WTC11 (cell line): ENCODE results near the gene TMEM38A. TPM values are rescaled to one million over a fixed set of nuclear protein-coding genes. Genes with fewer than 3 reads are reported as not detected.

ENCODE experiments used
- ATAC-seq: fragments of 200-7000 bp; cut with Tn5 transposase; 2 replicates; pipeline ENCODE4 v1.10.0; 2021; ENCODE audit warnings: mild to moderate bottlenecking, moderate library complexity
- CTCF ChIA-PET: fragments of 300-600 bp; sonication (Branson Sonifier 250); formaldehyde crosslinking; loops from one replicate; lab custom pipeline; 2021; ENCODE audit warnings: antibody characterized with exemption; lab: Charles Lee
- POLR2A ChIA-PET: fragments of 350-600 bp; sonication (Branson Sonifier 250); formaldehyde crosslinking; loops from one replicate; lab custom pipeline; 2021; ENCODE audit warnings: antibody characterized with exemption; lab: Charles Lee
- DNase-seq: peaks from one replicate; pipeline ENCODE4 v3.0.0; 2021; ENCODE audit warnings: low spot score
- H3K27ac Mint-ChIP-seq: 2 replicates; pipeline ENCODE4 v1.8.0; 2021; ENCODE audit warnings: mixed read lengths
- H3K27me3 Mint-ChIP-seq: 2 replicates; pipeline ENCODE4 v1.8.0; 2021; ENCODE audit warnings: low read depth, mild to moderate bottlenecking, moderate library complexity, mixed read lengths
- H3K36me3 Mint-ChIP-seq: 2 replicates; pipeline ENCODE4 v1.8.0; 2021; ENCODE audit warnings: mixed read lengths
- H3K4me1 Mint-ChIP-seq: 2 replicates; pipeline ENCODE4 v1.8.0; 2022; ENCODE audit warnings: mixed read lengths
- H3K4me3 Mint-ChIP-seq: 2 replicates; pipeline ENCODE4 v1.8.0; 2021; ENCODE audit warnings: mild to moderate bottlenecking, moderate library complexity, mixed read lengths
- H3K9me3 Mint-ChIP-seq: 2 replicates; pipeline ENCODE4 v1.8.0; 2021; ENCODE audit warnings: mixed read lengths
- ATF1 ChIP-seq: sonication (generic); formaldehyde crosslinking; IDR thresholded peaks from 2 replicates; pipeline ENCODE4 v1.8.1; 2023; ENCODE audit warnings: mild to moderate bottlenecking, moderate library complexity, missing genetic modification reagents
- CREB1 ChIP-seq: sonication (generic); formaldehyde crosslinking; IDR thresholded peaks from 2 replicates; pipeline ENCODE4 v1.8.0; 2023; ENCODE audit warnings: mild to moderate bottlenecking, missing genetic modification reagents
- CREM ChIP-seq: sonication (generic); formaldehyde crosslinking; IDR thresholded peaks from 2 replicates; pipeline ENCODE4 v1.8.1; 2022; ENCODE audit warnings: mild to moderate bottlenecking, missing genetic modification reagents, moderate library complexity
- EMX1 ChIP-seq: fragments of 250-450 bp; sonication (Bioruptor Pico); IDR thresholded peaks from 2 replicates; pipeline ENCODE4 v1.8.0; 2021; ENCODE audit warnings: mild to moderate bottlenecking
- ETV6 ChIP-seq: sonication (generic); formaldehyde crosslinking; IDR thresholded peaks from 2 replicates; pipeline ENCODE4 v1.8.1; 2022; ENCODE audit warnings: mild to moderate bottlenecking, missing genetic modification reagents
- FOXK1 ChIP-seq: sonication (generic); formaldehyde crosslinking; IDR thresholded peaks from 2 replicates; pipeline ENCODE4 v1.8.0; 2022; ENCODE audit warnings: mild to moderate bottlenecking, moderate library complexity, missing genetic modification reagents
- JUN ChIP-seq: sonication (generic); formaldehyde crosslinking; IDR thresholded peaks from 2 replicates; pipeline ENCODE4 v1.8.0; 2023; ENCODE audit warnings: mild to moderate bottlenecking, missing genetic modification reagents
- KAT7 ChIP-seq: sonication (generic); formaldehyde crosslinking; IDR thresholded peaks from 2 replicates; pipeline ENCODE4 v1.8.1; 2023; ENCODE audit warnings: missing genetic modification reagents, mild to moderate bottlenecking, borderline replicate concordance
- MXD4 ChIP-seq: fragments of 250-450 bp; sonication (Bioruptor Pico); IDR thresholded peaks from 2 replicates; pipeline ENCODE4 v1.8.0; 2021; ENCODE audit warnings: mild to moderate bottlenecking, moderate library complexity, borderline replicate concordance
- SMAD4 ChIP-seq: sonication (generic); formaldehyde crosslinking; IDR thresholded peaks from 2 replicates; pipeline ENCODE4 v1.8.0; 2022; ENCODE audit warnings: mild to moderate bottlenecking, missing genetic modification reagents
- TCF7 ChIP-seq: sonication (generic); formaldehyde crosslinking; IDR thresholded peaks from 2 replicates; pipeline ENCODE4 v1.8.0; 2022; ENCODE audit warnings: mild to moderate bottlenecking, low read depth, missing genetic modification reagents, moderate library complexity
- ZNF121 ChIP-seq: sonication (generic); formaldehyde crosslinking; IDR thresholded peaks from 2 replicates; pipeline ENCODE4 v1.8.0; 2023; ENCODE audit warnings: missing genetic modification reagents
- ZNF219 ChIP-seq: sonication (generic); formaldehyde crosslinking; IDR thresholded peaks from 2 replicates; pipeline ENCODE4 v1.8.0; 2023; ENCODE audit warnings: missing genetic modification reagents, mild to moderate bottlenecking, borderline replicate concordance
- ZNF232 ChIP-seq: sonication (generic); formaldehyde crosslinking; IDR thresholded peaks from 2 replicates; pipeline ENCODE4 v1.8.0; 2022; ENCODE audit warnings: mild to moderate bottlenecking, missing genetic modification reagents
- ZNF317 ChIP-seq: sonication (generic); formaldehyde crosslinking; IDR thresholded peaks from 2 replicates; pipeline ENCODE4 v1.8.1; 2023; ENCODE audit warnings: low read depth, mild to moderate bottlenecking, moderate library complexity, missing genetic modification reagents, borderline replicate concordance
- ZNF396 ChIP-seq: fragments of 250-450 bp; sonication (Bioruptor Pico); IDR thresholded peaks from 2 replicates; pipeline ENCODE4 v1.8.0; 2021; ENCODE audit warnings: mild to moderate bottlenecking, moderate library complexity, borderline replicate concordance
- ZNF416 ChIP-seq: fragments of 250-450 bp; sonication (Bioruptor Pico); IDR thresholded peaks from 2 replicates; pipeline ENCODE4 v1.9.0; 2021; ENCODE audit warnings: mild to moderate bottlenecking, inconsistent platforms
- total RNA-seq: library from RNA; stranded (reverse); gene quantifications from 3 replicates; pipeline ENCODE4 v1.2.3, GENCODE V29; 2021
- TF ChIP-seq, protein P1 (sequence below): sonication (generic); formaldehyde crosslinking; IDR thresholded peaks from 2 replicates; pipeline ENCODE4 v1.8.1; 2022; ENCODE audit warnings: low read depth, missing genetic modification reagents, borderline replicate concordance
- TF ChIP-seq, protein P2 (sequence below): sonication (generic); formaldehyde crosslinking; IDR thresholded peaks from 2 replicates; pipeline ENCODE4 v1.8.0; 2023; ENCODE audit warnings: missing genetic modification reagents
- TF ChIP-seq, protein P3 (sequence below): fragments of 250-450 bp; sonication (Bioruptor Pico); IDR thresholded peaks from 2 replicates; pipeline ENCODE4 v1.9.0; 2021; ENCODE audit warnings: mild to moderate bottlenecking, borderline replicate concordance
- TF ChIP-seq, protein P4 (sequence below): sonication (generic); formaldehyde crosslinking; IDR thresholded peaks from 2 replicates; pipeline ENCODE4 v1.8.1; 2023; ENCODE audit warnings: mild to moderate bottlenecking, missing genetic modification reagents, moderate library complexity
- TF ChIP-seq, protein P5 (sequence below): sonication (generic); formaldehyde crosslinking; IDR thresholded peaks from 2 replicates; pipeline ENCODE4 v1.8.1; 2022; ENCODE audit warnings: mild to moderate bottlenecking, missing genetic modification reagents, moderate library complexity, borderline replicate concordance
- TF ChIP-seq, protein P6 (sequence below): sonication (generic); formaldehyde crosslinking; IDR thresholded peaks from 2 replicates; pipeline ENCODE4 v1.8.0; 2022; ENCODE audit warnings: mild to moderate bottlenecking, missing genetic modification reagents
- TF ChIP-seq, protein P7 (sequence below): sonication (generic); formaldehyde crosslinking; IDR thresholded peaks from 2 replicates; pipeline ENCODE4 v1.8.1; 2023; ENCODE audit warnings: mild to moderate bottlenecking, missing genetic modification reagents
- TF ChIP-seq, protein P8 (sequence below): fragments of 250-450 bp; sonication (Bioruptor Pico); IDR thresholded peaks from 2 replicates; pipeline ENCODE4 v1.9.0; 2021; ENCODE audit warnings: moderate library complexity, mild to moderate bottlenecking, inconsistent platforms, borderline replicate concordance

Gene TMEM38A
- total RNA-seq, 1 experiment from 2014 or later: 9.5 TPM

DNA sequence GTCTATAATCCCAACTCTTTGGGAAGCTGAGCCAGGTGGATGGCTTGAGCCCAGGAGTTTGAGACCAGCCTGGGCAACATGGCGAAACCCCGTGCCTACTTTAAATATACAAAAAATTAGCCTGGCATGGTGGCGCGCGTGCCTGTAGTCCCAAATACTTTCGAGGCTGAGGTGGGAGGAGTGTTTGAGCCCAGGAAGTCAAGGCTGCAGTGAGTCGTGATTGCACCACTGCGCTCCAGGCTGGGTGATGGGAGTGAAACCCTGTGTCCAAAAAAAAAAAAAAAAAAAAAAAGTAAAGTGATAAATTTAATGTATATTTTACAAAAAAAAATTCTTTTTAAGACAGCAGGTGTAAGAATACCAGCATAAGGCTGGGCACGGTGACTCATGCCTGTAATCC lies 17.6 kb downstream of the TMEM38A start (continued):
- no peak for TF ChIP-seq EMX1
- TF ChIP-seq ZNF232 (CRISPR knock-in tag): no peak
- no peak for TF ChIP-seq ZNF121
- TF ChIP-seq, protein P1, sequence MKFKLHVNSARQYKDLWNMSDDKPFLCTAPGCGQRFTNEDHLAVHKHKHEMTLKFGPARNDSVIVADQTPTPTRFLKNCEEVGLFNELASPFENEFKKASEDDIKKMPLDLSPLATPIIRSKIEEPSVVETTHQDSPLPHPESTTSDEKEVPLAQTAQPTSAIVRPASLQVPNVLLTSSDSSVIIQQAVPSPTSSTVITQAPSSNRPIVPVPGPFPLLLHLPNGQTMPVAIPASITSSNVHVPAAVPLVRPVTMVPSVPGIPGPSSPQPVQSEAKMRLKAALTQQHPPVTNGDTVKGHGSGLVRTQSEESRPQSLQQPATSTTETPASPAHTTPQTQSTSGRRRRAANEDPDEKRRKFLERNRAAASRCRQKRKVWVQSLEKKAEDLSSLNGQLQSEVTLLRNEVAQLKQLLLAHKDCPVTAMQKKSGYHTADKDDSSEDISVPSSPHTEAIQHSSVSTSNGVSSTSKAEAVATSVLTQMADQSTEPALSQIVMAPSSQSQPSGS (CRISPR knock-in tag): no peak
- TF ChIP-seq ZNF219 (CRISPR knock-in tag): no peak
- TF ChIP-seq, protein P2, sequence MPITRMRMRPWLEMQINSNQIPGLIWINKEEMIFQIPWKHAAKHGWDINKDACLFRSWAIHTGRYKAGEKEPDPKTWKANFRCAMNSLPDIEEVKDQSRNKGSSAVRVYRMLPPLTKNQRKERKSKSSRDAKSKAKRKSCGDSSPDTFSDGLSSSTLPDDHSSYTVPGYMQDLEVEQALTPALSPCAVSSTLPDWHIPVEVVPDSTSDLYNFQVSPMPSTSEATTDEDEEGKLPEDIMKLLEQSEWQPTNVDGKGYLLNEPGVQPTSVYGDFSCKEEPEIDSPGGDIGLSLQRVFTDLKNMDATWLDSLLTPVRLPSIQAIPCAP (CRISPR knock-in tag): no peak
- no peak for TF ChIP-seq ATF1 (CRISPR knock-in tag)
- TF ChIP-seq CREB1 (CRISPR knock-in tag): no peak
- TF ChIP-seq ETV6 (CRISPR knock-in tag): no peak
- TF ChIP-seq, protein P3, sequence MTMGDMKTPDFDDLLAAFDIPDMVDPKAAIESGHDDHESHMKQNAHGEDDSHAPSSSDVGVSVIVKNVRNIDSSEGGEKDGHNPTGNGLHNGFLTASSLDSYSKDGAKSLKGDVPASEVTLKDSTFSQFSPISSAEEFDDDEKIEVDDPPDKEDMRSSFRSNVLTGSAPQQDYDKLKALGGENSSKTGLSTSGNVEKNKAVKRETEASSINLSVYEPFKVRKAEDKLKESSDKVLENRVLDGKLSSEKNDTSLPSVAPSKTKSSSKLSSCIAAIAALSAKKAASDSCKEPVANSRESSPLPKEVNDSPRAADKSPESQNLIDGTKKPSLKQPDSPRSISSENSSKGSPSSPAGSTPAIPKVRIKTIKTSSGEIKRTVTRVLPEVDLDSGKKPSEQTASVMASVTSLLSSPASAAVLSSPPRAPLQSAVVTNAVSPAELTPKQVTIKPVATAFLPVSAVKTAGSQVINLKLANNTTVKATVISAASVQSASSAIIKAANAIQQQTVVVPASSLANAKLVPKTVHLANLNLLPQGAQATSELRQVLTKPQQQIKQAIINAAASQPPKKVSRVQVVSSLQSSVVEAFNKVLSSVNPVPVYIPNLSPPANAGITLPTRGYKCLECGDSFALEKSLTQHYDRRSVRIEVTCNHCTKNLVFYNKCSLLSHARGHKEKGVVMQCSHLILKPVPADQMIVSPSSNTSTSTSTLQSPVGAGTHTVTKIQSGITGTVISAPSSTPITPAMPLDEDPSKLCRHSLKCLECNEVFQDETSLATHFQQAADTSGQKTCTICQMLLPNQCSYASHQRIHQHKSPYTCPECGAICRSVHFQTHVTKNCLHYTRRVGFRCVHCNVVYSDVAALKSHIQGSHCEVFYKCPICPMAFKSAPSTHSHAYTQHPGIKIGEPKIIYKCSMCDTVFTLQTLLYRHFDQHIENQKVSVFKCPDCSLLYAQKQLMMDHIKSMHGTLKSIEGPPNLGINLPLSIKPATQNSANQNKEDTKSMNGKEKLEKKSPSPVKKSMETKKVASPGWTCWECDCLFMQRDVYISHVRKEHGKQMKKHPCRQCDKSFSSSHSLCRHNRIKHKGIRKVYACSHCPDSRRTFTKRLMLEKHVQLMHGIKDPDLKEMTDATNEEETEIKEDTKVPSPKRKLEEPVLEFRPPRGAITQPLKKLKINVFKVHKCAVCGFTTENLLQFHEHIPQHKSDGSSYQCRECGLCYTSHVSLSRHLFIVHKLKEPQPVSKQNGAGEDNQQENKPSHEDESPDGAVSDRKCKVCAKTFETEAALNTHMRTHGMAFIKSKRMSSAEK: no peak
- no peak for TF ChIP-seq MXD4
- no peak for TF ChIP-seq SMAD4 (CRISPR knock-in tag)

DNA sequence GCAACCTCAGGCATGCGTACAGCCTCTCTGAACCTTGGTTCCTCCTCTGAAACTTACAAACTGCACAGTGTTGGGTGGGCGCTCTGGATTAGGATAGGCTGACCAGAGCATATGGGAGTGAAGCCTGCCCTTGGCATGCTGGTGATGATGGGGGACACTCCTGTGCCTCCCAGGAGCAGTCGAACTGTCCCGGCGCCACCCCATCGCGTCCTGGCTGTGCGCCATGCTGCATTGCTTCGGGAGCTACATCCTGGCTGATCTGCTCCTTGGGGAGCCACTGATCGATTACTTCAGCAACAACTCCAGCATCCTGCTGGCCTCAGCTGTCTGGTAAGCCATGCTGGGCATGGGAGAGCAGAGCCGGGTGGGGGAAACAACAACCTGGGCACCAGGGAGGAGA lies 18.9 kb downstream of the TMEM38A start:
- no peak for ATAC-seq
- CTCF ChIA-PET: no interaction called here
- Mint-ChIP-seq H3K4me1 (no peaks in the 10 kb centered on the region), H3K27me3 (no peaks in the 10 kb centered on the region), H3K4me3 (no peak overlapping the region), H3K27ac (no peak overlapping the region), H3K36me3 (peaks cover 29% of the 10 kb centered on the region), H3K9me3 (no peaks in the 10 kb centered on the region)
- DNase-seq: no peak
- POLR2A ChIA-PET: no interaction called here
- TF ChIP-seq CREM (CRISPR knock-in tag) (no peak), TCF7 (CRISPR knock-in tag) (no peak), FOXK1 (CRISPR knock-in tag) (no peak), JUN (CRISPR knock-in tag) (no peak), ATF1 (CRISPR knock-in tag) (no peak), ZNF317 (CRISPR knock-in tag) (no peak), ZNF416 (CRISPR knock-in tag) (no peak), ZNF396 (CRISPR knock-in tag) (no peak), KAT7 (CRISPR knock-in tag) (no peak)
- TF ChIP-seq, protein P4, sequence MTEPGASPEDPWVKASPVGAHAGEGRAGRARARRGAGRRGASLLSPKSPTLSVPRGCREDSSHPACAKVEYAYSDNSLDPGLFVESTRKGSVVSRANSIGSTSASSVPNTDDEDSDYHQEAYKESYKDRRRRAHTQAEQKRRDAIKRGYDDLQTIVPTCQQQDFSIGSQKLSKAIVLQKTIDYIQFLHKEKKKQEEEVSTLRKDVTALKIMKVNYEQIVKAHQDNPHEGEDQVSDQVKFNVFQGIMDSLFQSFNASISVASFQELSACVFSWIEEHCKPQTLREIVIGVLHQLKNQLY (CRISPR knock-in tag): no peak
- TF ChIP-seq, protein P5, sequence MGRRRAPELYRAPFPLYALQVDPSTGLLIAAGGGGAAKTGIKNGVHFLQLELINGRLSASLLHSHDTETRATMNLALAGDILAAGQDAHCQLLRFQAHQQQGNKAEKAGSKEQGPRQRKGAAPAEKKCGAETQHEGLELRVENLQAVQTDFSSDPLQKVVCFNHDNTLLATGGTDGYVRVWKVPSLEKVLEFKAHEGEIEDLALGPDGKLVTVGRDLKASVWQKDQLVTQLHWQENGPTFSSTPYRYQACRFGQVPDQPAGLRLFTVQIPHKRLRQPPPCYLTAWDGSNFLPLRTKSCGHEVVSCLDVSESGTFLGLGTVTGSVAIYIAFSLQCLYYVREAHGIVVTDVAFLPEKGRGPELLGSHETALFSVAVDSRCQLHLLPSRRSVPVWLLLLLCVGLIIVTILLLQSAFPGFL (CRISPR knock-in tag): no peak
- TF ChIP-seq, protein P6, sequence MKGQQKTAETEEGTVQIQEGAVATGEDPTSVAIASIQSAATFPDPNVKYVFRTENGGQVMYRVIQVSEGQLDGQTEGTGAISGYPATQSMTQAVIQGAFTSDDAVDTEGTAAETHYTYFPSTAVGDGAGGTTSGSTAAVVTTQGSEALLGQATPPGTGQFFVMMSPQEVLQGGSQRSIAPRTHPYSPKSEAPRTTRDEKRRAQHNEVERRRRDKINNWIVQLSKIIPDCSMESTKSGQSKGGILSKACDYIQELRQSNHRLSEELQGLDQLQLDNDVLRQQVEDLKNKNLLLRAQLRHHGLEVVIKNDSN (CRISPR knock-in tag): no peak
- TF ChIP-seq, protein P7, sequence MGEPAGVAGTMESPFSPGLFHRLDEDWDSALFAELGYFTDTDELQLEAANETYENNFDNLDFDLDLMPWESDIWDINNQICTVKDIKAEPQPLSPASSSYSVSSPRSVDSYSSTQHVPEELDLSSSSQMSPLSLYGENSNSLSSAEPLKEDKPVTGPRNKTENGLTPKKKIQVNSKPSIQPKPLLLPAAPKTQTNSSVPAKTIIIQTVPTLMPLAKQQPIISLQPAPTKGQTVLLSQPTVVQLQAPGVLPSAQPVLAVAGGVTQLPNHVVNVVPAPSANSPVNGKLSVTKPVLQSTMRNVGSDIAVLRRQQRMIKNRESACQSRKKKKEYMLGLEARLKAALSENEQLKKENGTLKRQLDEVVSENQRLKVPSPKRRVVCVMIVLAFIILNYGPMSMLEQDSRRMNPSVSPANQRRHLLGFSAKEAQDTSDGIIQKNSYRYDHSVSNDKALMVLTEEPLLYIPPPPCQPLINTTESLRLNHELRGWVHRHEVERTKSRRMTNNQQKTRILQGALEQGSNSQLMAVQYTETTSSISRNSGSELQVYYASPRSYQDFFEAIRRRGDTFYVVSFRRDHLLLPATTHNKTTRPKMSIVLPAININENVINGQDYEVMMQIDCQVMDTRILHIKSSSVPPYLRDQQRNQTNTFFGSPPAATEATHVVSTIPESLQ: no peak
- TF ChIP-seq, protein P8, sequence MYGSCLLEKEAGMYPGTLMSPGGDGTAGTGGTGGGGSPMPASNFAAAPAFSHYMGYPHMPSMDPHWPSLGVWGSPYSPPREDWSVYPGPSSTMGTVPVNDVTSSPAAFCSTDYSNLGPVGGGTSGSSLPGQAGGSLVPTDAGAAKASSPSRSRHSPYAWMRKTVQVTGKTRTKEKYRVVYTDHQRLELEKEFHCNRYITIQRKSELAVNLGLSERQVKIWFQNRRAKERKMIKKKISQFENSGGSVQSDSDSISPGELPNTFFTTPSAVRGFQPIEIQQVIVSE (CRISPR knock-in tag): no peak
